Large intestine (tissue), 3 donors: ENCODE measurements around the gene SCUBE3. TPM values are rescaled to one million over a fixed set of nuclear protein-coding genes. Genes with fewer than 3 reads are reported as not detected.

Experiments used
- DNase-seq, 2 donors: peaks; one replicate each; pipeline versions ENCODE4 v3.0.0 to v3.0.0-alpha.2; 2013
- H3K27ac ChIP-seq: one replicate; pipeline ENCODE4 v1.5.1; 2013; ENCODE audit warnings: low read length
- H3K27me3 ChIP-seq: 2 replicates; pipeline ENCODE4 v1.6.1; 2013; ENCODE audit warnings: low read length; ENCODE audit not compliant: control insufficient read depth, insufficient read depth
- H3K36me3 ChIP-seq: 2 replicates; pipeline ENCODE4 v1.6.1; 2013; ENCODE audit warnings: low read length; ENCODE audit not compliant: control insufficient read depth, insufficient read depth
- H3K4me1 ChIP-seq: one replicate; pipeline ENCODE4 v1.6.1; 2013; ENCODE audit warnings: low read length; ENCODE audit not compliant: control insufficient read depth, insufficient read depth
- H3K4me3 ChIP-seq: one replicate; pipeline ENCODE4 v1.5.1; 2013; ENCODE audit warnings: low read length
- H3K9me3 ChIP-seq: one replicate; pipeline ENCODE4 v1.6.1; 2013; ENCODE audit warnings: mild to moderate bottlenecking, low read depth, low read length, moderate library complexity; ENCODE audit not compliant: control insufficient read depth
- WGBS: methylation state at CpG from one replicate; pipeline ENCODE4 v1.1.5; 2013; ENCODE audit warnings: low lambda C conversion rate; ENCODE audit not compliant: insufficient coverage; 5-methylcytosine and 5-hydroxymethylcytosine counted together
- polyA plus RNA-seq: library from polyadenylated mRNA; unstranded; fragments of 120-200 nt; gene quantifications from one replicate; pipeline ENCODE4 v1.2.1, GENCODE V29; 2013

SCUBE3 gene
- polyA plus RNA-seq, 1 donor = 3.3 TPM

DNA sequence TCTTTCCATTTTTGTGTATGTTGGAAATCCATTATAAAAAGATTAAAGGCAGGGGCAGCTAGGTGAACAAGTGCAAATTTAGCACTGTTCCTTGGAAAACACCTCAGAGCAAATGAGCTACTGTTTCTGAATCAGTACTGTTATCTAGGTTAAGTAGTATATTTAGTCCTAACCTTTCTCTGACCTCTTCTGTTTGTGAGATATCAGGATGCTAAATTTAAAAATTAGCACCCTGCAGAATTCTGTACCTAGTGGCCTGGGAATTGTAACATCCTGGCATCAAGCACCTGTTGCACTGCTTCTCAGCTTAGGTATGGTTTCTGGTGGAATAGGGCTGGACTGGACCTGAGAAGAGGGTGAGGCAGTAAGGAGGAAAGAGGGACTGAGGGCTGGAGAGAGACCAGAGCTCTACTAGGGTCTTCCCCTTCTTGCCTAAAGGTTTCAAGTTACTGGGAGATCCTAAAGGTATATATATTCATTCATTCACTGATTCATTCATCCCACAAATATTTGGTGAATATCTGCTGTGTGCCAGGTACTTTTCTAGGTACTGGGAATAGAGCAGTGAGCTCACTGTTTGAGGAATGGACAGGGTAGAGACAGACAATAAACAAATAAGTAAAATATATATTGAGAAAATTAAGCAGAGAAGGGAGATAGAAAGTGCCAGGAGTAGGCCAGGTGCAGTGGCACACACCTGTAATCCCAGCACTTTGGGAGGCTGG is 51.0 kb downstream of the SCUBE3 start:
- no peaks in the 10 kb centered on the region for H3K9me3 ChIP-seq
- H3K4me1 ChIP-seq = no peaks in the 10 kb centered on the region
- no peaks in the 10 kb centered on the region for H3K36me3 ChIP-seq
- H3K27me3 ChIP-seq = no peaks in the 10 kb centered on the region
- DNase-seq = no peak
- no peak overlapping the region for H3K27ac ChIP-seq
- H3K4me3 ChIP-seq = no peak overlapping the region

GRCh38 chr6:35265523-35265922 is 51.8 kb downstream of the SCUBE3 start:
- Histone ChIP-seq H3K27me3 (no peaks in the 10 kb centered on the region), H3K27ac (no peak overlapping the region), H3K4me3 (no peak overlapping the region), H3K36me3 (no peaks in the 10 kb centered on the region), H3K4me1 (no peaks in the 10 kb centered on the region), H3K9me3 (no peaks in the 10 kb centered on the region)
- DNase-seq = no peak
- 100% methylated on average over 2 of the region's 2 CpGs for WGBS

GRCh38 chr6:35267446-35267845 is 53.7 kb downstream of the SCUBE3 start:
- no peak overlapping the region for H3K27ac ChIP-seq
- no peaks in the 10 kb centered on the region for H3K36me3 ChIP-seq
- no peaks in the 10 kb centered on the region for H3K4me1 ChIP-seq
- H3K9me3 ChIP-seq = no peaks in the 10 kb centered on the region
- DNase-seq = no peak
- no peak overlapping the region for H3K4me3 ChIP-seq
- H3K27me3 ChIP-seq = no peaks in the 10 kb centered on the region
- WGBS = no CpG with 5 or more reads among the region's 8 CpGs

- no peak for DNase-seq
- Histone ChIP-seq H3K4me1 (no peaks in the 10 kb centered on the region), H3K27me3 (no peaks in the 10 kb centered on the region), H3K36me3 (no peaks in the 10 kb centered on the region), H3K4me3 (no peak overlapping the region), H3K9me3 (no peaks in the 10 kb centered on the region), H3K27ac (no peak overlapping the region)
- no CpG with 5 or more reads among the region's 2 CpGs for WGBS
These were observed 54.1 kb downstream of the SCUBE3 start for GRCh38 chr6:35267897-35268296.

- no peak overlapping the region for H3K4me3 ChIP-seq
- H3K27me3 ChIP-seq = no peaks in the 10 kb centered on the region
- no peaks in the 10 kb centered on the region for H3K36me3 ChIP-seq
- no CpG with 5 or more reads among the region's 2 CpGs for WGBS
- H3K27ac ChIP-seq = no peak overlapping the region
- no peaks in the 10 kb centered on the region for H3K4me1 ChIP-seq
- no peaks in the 10 kb centered on the region for H3K9me3 ChIP-seq
- DNase-seq = no peak
These were observed 58.2 kb downstream of the SCUBE3 start for GRCh38 chr6:35272005-35272404.

GRCh38 chr6:35273822-35274559 is 60.2 kb downstream of the SCUBE3 start:
- H3K4me3 ChIP-seq = no peak overlapping the region
- no peaks in the 10 kb centered on the region for H3K36me3 ChIP-seq
- H3K27me3 ChIP-seq = no peaks in the 10 kb centered on the region
- no peaks in the 10 kb centered on the region for H3K9me3 ChIP-seq
- DNase-seq = no peak
- WGBS = 90% methylated on average over 2 of the region's 4 CpGs
- no peaks in the 10 kb centered on the region for H3K4me1 ChIP-seq
- H3K27ac ChIP-seq = no peak overlapping the region

GRCh38 chr6:35275744-35276260 is 62.0 kb downstream of the SCUBE3 start:
- no peaks in the 10 kb centered on the region for H3K4me1 ChIP-seq
- H3K27ac ChIP-seq = no peak overlapping the region
- no peaks in the 10 kb centered on the region for H3K27me3 ChIP-seq
- no CpG with 5 or more reads among the region's 4 CpGs for WGBS
- H3K9me3 ChIP-seq = no peaks in the 10 kb centered on the region
- H3K36me3 ChIP-seq = no peaks in the 10 kb centered on the region
- no peak overlapping the region for H3K4me3 ChIP-seq
- DNase-seq = no peak

- Histone ChIP-seq H3K4me3 (no peak overlapping the region), H3K27me3 (no peaks in the 10 kb centered on the region), H3K4me1 (no peaks in the 10 kb centered on the region), H3K36me3 (peaks cover 27% of the 10 kb centered on the region), H3K9me3 (no peaks in the 10 kb centered on the region), H3K27ac (no peak overlapping the region)
- DNase-seq = no peak
- WGBS = no CpG with 5 or more reads among the region's 3 CpGs
These were observed 65.0 kb downstream of the SCUBE3 start for GRCh38 chr6:35278708-35279107.

GRCh38 chr6:35280903-35281302 is 67.1 kb downstream of the SCUBE3 start:
- no CpG with 5 or more reads among the region's 4 CpGs for WGBS
- H3K4me1 ChIP-seq = no peaks in the 10 kb centered on the region
- peaks cover 37% of the 10 kb centered on the region for H3K36me3 ChIP-seq
- H3K4me3 ChIP-seq = no peak overlapping the region
- no peak for DNase-seq
- no peaks in the 10 kb centered on the region for H3K27me3 ChIP-seq
- H3K27ac ChIP-seq = no peak overlapping the region
- no peaks in the 10 kb centered on the region for H3K9me3 ChIP-seq

GRCh38 chr6:35282472-35282871 is 68.7 kb downstream of the SCUBE3 start:
- Histone ChIP-seq H3K4me1 (no peaks in the 10 kb centered on the region), H3K4me3 (no peak overlapping the region), H3K36me3 (peaks cover 52% of the 10 kb centered on the region), H3K9me3 (no peaks in the 10 kb centered on the region), H3K27me3 (no peaks in the 10 kb centered on the region), H3K27ac (no peak overlapping the region)
- no CpG with 5 or more reads among the region's 2 CpGs for WGBS
- DNase-seq = no peak
